Cardiac muscle cell (in vitro differentiated cells and primary cell): Measurements from ENCODE around the gene SH3BGRL3. TPM values are rescaled to one million over a fixed set of nuclear protein-coding genes. Genes with fewer than 3 reads are reported as not detected.

Source experiments
- DNase-seq, 2 donors: peaks; one replicate each; pipeline versions ENCODE4 v3.0.0 to v3.0.0-alpha.2; 2010 to 2017; ENCODE audit warnings: low read depth in 1 of 2, low spot score in 1 of 2
- H3K27ac ChIP-seq: fragments of 200-600 bp; sonication (generic); 2 replicates; pipeline ENCODE4 v1.5.1; 2016
- H3K27me3 ChIP-seq: fragments of 200-600 bp; sonication (generic); 2 replicates; pipeline ENCODE4 v1.6.0; 2016; ENCODE audit warnings: control low read depth
- H3K36me3 ChIP-seq: fragments of 200-600 bp; sonication (generic); 2 replicates; pipeline ENCODE4 v1.5.1; 2016; ENCODE audit warnings: control low read depth
- H3K4me1 ChIP-seq: fragments of 200-600 bp; sonication (generic); 2 replicates; pipeline ENCODE4 v1.8.1; 2017; ENCODE audit warnings: low read depth, mild to moderate bottlenecking, mixed run types
- H3K4me3 ChIP-seq: fragments of 200-600 bp; sonication (generic); 2 replicates; pipeline ENCODE4 v1.5.1; 2016; ENCODE audit warnings: mild to moderate bottlenecking
- H3K9me3 ChIP-seq: fragments of 200-600 bp; sonication (generic); 2 replicates; pipeline ENCODE4 v1.5.1; 2017; ENCODE audit warnings: low read depth, mild to moderate bottlenecking, control low read depth
- polyA plus RNA-seq: library from polyadenylated mRNA; unstranded; fragments of >200 nt; fragmentation: Nextera tagmentation; extraction: Ambion mirVana; gene quantifications from 2 replicates; pipeline ENCODE4 v1.2.1, GENCODE V29; 2016
- total RNA-seq: library from RNA; depleted of rRNA; stranded (reverse); fragments of >200 nt; gene quantifications from 2 replicates; pipeline ENCODE4 v1.2.3, GENCODE V29; 2016
- TF ChIP-seq, protein P1 (sequence below): IDR thresholded peaks from 2 replicates; pipeline ENCODE4 v1.5.1; 2012; ENCODE audit warnings: low read depth, mild to moderate bottlenecking, low read length

The SH3BGRL3 gene
- total and polyA plus RNA-seq, 2 experiments from 2014 or later = 23.0 to 119 TPM

DNA sequence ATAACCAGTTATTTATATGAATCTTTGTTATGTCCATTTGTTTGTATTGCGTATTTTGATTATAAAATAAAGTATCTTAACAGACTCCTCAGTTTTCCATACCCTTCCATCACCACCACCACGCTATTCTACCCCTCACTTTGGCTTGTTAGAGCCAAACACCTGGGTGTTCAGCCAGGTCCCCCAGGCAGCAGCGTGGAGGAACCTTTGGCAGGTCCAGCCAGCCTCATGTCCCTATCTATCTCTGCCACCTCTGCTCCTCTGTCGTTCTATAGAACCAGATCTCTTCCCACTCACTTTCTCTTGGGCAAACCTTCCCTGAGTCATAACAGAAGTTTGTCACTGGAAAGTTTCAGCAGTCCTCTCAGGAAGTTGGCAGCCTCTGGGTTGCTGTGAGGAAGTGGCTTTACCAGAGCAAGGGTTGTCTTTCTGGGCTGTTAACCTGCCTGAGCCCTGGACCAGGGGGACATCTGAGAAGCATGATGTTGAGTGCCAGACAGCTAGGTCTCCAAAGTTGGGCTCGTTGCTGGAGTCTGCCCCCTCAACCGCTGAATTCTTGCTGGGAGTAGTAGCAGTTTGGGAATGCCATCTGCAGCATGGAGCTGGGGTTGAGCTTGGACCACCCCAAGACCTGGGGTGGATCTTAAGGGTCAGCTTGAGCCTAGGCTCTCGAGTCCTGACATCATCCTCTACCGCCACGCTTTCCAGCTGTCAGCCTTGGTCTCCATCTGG, 996 bp upstream of the SH3BGRL3 start:
- TF ChIP-seq, protein P1, sequence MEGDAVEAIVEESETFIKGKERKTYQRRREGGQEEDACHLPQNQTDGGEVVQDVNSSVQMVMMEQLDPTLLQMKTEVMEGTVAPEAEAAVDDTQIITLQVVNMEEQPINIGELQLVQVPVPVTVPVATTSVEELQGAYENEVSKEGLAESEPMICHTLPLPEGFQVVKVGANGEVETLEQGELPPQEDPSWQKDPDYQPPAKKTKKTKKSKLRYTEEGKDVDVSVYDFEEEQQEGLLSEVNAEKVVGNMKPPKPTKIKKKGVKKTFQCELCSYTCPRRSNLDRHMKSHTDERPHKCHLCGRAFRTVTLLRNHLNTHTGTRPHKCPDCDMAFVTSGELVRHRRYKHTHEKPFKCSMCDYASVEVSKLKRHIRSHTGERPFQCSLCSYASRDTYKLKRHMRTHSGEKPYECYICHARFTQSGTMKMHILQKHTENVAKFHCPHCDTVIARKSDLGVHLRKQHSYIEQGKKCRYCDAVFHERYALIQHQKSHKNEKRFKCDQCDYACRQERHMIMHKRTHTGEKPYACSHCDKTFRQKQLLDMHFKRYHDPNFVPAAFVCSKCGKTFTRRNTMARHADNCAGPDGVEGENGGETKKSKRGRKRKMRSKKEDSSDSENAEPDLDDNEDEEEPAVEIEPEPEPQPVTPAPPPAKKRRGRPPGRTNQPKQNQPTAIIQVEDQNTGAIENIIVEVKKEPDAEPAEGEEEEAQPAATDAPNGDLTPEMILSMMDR = no peak
- H3K4me1 ChIP-seq = peaks cover 13% of the 10 kb centered on the region
- H3K27ac ChIP-seq = peak overlapping the region; percentile 49
- H3K36me3 ChIP-seq = peaks cover 17% of the 10 kb centered on the region
- H3K4me3 ChIP-seq = peak overlapping the region; percentile 84
- H3K9me3 ChIP-seq = no peaks in the 10 kb centered on the region
- peak in 1 of 2 donors; percentile 39 for DNase-seq
- H3K27me3 ChIP-seq = no peaks in the 10 kb centered on the region

DNA sequence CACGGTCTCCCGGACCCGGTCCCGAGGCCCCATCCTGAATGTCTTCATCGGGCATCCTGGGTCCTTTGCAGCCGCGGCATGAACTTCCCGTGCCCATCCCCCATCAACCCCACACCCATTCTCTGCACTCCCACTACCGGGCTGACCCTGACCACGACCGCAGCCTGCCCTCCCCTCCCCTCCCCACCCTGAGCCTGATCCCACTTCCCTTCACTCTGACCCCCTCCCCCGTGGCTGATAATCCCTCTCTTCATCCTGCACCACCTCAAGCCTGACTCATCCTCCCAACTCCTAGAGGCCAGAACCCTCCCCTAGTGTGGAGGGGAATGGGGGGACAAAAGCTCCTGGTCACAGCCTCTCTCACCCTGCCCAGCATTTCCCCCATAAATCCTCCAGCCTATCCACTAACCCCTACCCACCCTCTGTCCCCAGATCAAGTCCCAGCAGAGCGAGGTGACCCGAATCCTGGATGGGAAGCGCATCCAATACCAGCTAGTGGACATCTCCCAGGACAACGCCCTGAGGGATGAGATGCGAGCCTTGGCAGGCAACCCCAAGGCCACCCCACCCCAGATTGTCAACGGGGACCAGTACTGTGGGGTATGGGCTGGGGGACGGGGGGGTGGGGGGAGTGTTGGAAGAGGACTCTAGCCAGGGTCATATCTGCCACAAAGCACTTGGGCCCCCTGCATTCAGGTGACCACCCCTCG, 602 bp downstream of the SH3BGRL3 start:
- no peak for DNase-seq
- H3K4me3 ChIP-seq = peak overlapping the region; percentile 84
- H3K4me1 ChIP-seq = peaks cover 13% of the 10 kb centered on the region
- H3K9me3 ChIP-seq = no peaks in the 10 kb centered on the region
- no peak overlapping the region for H3K27ac ChIP-seq
- TF ChIP-seq, protein P1 = no peak
- H3K36me3 ChIP-seq = peaks cover 17% of the 10 kb centered on the region
- H3K27me3 ChIP-seq = no peaks in the 10 kb centered on the region

DNA sequence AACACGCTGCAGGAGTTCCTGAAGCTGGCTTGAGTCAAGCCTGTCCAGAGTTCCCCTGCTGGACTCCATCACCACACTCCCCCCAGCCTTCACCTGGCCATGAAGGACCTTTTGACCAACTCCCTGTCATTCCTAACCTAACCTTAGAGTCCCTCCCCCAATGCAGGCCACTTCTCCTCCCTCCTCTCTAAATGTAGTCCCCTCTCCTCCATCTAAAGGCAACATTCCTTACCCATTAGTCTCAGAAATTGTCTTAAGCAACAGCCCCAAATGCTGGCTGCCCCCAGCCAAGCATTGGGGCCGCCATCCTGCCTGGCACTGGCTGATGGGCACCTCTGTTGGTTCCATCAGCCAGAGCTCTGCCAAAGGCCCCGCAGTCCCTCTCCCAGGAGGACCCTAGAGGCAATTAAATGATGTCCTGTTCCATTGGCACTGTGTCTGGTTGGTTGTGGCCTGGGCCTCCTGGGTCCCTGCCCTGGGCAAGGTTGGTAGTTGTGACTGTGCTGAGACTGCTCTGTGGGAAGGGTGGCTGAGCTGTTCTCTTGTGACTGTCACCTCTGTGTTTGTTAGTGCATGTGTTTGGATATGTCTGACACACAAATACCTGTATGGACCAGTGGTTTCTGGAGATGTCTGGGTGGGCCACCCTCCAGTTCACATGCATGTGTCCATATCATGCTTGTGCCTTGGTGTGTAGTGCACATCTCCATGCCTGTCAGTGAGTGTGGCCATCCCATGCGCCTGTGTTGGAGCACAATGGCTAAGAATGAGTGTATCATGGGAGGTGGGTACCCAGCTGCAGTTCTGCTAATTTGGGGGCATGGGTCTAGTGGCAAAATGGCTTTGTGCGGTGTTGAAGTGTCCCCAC, 1.4 kb downstream of the SH3BGRL3 start:
- TF ChIP-seq, protein P1 = no peak
- Histone ChIP-seq H3K4me1 (peaks cover 7% of the 10 kb centered on the region), H3K4me3 (no peak overlapping the region), H3K27me3 (no peaks in the 10 kb centered on the region), H3K9me3 (no peaks in the 10 kb centered on the region), H3K27ac (peak overlapping the region; percentile 63), H3K36me3 (peaks cover 16% of the 10 kb centered on the region)
- no peak for DNase-seq

DNA sequence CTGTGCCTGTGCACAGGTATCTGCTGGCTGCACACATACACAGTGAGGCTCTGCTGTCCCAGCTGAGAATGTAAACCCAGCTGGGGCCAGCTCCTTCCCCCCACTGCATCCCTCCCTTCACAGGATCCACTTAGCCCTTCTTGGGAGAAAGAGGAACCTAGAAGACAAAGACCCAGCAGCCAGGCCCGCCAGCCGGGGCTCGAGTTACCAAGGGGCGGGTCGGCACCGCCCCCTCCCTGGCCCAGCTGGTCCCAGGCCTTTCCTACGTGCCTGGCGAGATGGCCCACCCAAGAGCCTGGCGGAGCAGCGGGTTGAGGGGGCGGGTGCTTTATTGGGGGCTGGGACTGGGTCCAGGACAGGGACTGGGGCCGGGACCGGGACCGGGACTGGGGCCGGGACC, 2.1 kb downstream of the SH3BGRL3 start:
- H3K9me3 ChIP-seq = no peaks in the 10 kb centered on the region
- H3K27me3 ChIP-seq = no peaks in the 10 kb centered on the region
- peaks cover 7% of the 10 kb centered on the region for H3K4me1 ChIP-seq
- TF ChIP-seq, protein P1 = no peak
- peaks cover 10% of the 10 kb centered on the region for H3K36me3 ChIP-seq
- DNase-seq = peak; percentile 54 to 74
- H3K27ac ChIP-seq = peak overlapping the region; percentile 63
- no peak overlapping the region for H3K4me3 ChIP-seq

DNA sequence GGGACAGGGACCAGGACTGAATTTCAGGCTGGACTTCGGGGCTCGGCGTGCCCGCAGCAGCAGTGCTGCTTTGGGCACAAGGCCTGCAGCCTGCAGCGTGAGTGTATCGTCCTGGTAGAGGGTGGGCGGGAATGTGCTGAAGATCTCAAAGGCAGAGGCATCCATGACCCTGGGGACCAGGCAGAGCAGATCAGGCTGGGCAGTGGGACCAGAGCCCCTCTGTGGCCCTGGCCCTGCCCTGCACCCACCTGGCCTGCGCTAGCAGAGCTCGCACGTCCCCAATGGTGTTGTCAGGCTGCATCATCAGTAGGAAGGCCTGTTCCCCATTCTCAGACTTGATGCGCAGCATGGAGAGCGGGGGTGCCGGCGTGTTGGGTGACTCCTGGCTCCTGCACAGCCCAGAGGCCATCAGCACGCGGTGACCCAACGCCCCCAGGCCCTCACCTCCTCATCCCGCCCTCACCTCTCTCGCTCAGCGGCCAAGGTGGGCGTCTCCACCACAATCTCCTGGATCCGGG, 2.6 kb downstream of the SH3BGRL3 start:
- Histone ChIP-seq H3K27ac (peak overlapping the region; percentile 63), H3K36me3 (peaks cover 5% of the 10 kb centered on the region), H3K4me3 (no peak overlapping the region), H3K4me1 (peaks cover 7% of the 10 kb centered on the region), H3K9me3 (no peaks in the 10 kb centered on the region), H3K27me3 (no peaks in the 10 kb centered on the region)
- DNase-seq = no peak
- TF ChIP-seq, protein P1 = no peak
